ENCODE results near the gene BPI.
"Not testable (repeated sequence)": the region's sequence is repeated elsewhere in the genome, so short reads cannot be mapped to it uniquely, and the experiment has no call there.

The BPI gene

GRCh38 chr20:38303908-38304379 lies at the start of gene BPI:
Gene BPI (plus strand): TSS chr20:38304156. CDS start chr20:38304224, 68 bp downstream.
- no peak for ATAC-seq

DNA sequence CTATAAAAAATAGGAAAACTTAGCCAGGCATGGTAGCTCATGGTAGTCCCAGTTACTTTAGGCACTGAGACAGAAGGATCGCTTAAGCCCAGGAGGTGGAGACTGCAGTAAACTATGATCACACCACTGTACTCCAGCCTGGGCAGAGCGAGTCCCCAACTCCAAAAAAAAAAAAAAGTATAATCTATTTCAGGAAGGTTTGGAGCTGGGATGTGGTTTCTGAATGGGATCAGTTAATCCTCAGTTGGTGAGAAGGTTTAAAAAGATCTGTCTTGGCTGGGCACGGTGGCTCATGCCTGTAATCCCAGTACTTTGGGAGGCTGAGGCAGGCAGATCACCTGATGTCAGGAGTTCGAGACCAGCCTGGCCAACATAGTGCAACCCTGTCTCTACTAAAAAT lies 49.3 kb upstream of the BPI start:
- not testable (repeated sequence) for ATAC-seq

GRCh38 chr20:38255393-38255792 lies 48.6 kb upstream of the BPI start:
- ATAC-seq = no peak

DNA sequence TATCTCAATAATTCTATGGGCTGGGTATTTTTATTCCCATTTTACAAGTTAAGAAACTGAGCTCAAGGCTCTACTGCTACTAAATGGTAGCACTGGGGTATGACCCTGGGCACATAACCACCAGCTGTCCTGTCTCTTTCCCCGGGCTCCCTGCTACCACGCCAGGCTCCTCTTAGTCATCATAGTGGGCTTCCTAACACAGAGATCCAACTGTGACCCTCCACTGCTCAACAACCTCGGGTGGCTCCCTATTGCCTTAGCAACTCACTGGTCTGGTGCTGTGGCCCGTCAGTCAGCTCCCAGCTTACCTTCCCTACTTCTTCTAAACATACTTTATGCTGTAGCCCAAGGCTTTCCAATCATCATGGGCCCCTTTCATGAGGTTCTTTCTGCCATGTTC lies 47.9 kb upstream of the BPI start:
- no peak for ATAC-seq

DNA sequence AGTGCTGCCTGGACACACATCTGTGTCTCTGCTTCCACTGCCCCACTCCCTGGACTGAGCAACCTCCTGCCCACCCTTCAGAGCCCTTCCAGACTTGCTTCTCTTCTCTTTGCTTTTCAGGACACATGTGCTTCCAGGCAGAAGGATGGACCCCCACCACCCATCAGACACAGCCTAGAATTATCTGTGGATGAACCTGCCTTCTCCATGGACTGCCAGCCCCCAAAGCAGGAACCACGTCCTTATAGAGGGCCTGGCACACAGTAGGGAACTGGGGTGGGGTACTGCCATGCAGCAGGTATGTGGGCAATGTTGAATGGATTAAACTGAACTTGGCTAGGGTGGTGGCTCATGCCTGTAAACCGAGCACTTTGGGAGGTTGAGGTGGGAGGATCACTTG lies 47.0 kb upstream of the BPI start:
- no peak for ATAC-seq

- no peak for ATAC-seq
Measured at GRCh38 chr20:38258545-38259215, 45.3 kb upstream of the BPI start.

GRCh38 chr20:38260025-38260377 lies 44.0 kb upstream of the BPI start:
- no peak for ATAC-seq

GRCh38 chr20:38260378-38261053 lies 43.4 kb upstream of the BPI start, which contains the start of gene KIAA1755:
Gene KIAA1755 (minus strand): TSS chr20:38260735. CDS start chr20:38260500, 235 bp downstream.
- ATAC-seq = no peak

DNA sequence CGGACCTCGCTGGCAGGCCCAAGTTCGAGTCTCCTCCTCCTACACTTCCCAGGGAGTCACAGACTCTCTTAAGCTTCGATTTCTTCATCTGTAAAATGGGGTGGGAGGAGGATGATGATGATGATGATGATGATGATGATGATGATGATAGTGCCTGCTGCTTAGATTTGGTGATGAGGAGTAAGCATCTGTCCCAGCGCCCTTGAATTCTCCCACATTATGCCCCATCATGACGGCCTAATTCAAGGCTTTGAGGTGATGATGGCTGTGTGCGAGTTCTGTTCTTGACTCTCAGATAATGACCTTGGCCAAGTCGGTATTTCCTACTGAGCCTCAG lies 42.9 kb upstream of the BPI start:
- ATAC-seq = no peak

DNA sequence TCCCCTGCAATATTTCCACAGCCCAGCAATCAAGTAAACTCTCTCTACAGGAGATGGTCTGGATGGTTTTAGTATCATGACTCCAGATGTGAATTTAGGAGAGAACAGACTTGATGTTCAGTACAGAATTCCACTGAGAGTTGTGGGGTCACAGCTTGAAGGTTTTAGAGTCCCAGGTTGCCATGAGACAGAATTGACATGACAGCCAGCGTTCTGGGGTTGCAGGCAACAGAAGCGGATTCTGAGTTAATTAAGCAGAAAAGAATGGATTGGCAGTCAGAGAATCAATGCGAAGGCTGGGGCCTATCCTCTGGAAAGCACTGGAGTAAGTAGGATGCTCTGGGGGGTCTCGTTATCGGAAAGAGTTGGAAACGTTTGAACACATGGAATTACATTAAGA lies 41.0 kb upstream of the BPI start:
- no peak for ATAC-seq

DNA sequence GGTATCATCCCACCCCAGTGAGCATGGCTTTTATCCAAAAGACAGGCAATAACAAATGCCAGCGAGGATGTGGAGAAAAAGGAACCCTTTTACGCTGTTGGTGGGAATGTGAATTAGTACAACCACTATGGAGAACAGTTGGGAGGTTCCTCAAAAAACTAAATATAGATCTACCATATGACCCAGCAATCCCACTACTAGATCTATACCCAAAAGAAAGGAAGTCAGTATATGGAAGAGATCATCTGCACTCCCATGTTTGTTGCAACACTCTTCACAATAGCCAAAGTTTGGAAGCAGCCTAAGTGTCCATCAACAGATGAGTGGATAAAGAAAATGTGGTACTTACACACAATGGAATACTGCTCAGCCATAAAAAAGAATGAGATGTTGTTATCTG lies 37.5 kb upstream of the BPI start:
- no peak for ATAC-seq

DNA sequence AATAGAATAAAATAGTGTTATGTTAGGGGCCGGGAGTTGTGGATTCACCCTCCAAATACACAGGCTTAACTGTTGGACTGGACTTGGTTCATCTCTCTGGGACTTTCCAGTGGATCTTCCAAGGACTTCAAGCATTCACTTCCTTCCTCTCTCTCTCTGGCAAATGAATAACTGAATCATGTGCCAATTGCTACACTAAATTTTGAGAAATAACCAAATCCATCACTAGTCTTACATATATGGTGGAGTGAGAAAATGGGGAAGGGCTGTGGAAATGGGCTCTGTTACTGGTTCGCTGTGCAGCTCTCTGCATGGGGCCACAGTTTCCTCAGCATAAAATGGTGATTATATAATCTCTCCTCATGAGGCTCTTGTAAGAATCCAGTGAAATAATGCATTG lies 36.7 kb upstream of the BPI start:
- no peak for ATAC-seq

DNA sequence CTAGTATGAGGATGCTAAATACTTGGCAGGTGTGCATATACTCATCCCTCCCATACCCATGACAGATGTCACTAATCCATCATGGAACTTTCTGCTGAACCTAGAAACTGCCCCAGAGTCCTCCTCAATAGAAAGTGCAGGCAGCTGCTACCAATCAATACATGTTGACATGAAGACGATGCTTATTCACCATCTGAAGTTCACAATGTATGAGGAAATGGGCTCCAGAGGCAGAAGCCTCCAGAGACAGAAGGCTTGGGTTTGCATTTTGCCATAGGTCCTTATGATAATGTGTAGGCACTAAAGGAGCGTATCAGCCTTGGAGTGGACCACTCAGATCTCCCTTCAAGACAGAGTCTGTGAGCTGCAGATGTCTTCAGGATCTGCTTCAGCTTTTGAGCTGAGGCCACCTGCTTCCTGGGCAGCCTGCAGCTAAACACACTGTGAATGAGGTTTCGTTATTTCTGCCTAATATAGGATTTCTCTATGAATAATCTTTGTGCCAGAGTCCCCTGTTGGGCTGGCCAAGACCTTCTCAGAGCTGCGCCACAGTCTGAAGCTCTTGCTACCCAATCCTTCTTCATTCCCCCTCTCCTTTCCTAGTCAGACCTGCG lies 35.9 kb upstream of the BPI start:
- no peak for ATAC-seq

DNA sequence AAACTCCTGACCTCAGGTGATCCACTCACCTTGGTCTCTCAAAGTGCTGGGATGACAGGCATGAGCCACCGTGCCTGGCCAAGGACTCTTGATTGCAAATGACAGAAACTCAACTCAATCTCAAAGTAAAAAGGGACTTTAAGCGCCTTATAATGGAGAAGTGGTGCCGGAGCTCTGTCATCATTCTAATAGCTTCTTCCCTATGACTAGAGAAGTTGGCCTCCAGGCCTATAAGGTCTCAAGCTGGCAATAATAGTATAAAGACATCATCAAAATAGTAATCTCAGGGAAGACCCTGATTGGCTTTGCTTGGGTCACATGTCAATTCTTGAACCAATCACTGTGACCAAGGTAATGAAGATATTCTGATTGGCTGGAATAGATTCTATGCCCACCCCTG lies 34.9 kb upstream of the BPI start:
- ATAC-seq = no peak

DNA sequence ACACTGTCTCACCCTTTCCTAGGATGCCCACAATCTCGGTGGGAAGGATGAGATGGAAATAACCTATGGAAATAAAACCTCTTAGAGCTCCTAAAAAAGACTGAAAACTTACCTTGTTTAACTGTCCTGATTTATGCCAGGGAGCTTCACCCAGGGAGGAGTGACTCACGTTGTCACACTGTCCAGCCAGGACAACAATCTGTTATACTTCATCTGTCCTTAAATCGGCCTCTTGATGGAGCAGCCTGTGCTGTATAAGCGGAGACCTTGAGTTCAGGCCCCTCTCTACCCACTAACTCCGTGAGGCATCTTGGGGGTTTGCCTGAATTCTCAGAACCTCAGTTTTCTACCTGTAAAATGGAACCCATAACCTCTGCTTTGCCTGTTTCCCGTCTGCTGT lies 34.2 kb upstream of the BPI start:
- no peak for ATAC-seq

DNA sequence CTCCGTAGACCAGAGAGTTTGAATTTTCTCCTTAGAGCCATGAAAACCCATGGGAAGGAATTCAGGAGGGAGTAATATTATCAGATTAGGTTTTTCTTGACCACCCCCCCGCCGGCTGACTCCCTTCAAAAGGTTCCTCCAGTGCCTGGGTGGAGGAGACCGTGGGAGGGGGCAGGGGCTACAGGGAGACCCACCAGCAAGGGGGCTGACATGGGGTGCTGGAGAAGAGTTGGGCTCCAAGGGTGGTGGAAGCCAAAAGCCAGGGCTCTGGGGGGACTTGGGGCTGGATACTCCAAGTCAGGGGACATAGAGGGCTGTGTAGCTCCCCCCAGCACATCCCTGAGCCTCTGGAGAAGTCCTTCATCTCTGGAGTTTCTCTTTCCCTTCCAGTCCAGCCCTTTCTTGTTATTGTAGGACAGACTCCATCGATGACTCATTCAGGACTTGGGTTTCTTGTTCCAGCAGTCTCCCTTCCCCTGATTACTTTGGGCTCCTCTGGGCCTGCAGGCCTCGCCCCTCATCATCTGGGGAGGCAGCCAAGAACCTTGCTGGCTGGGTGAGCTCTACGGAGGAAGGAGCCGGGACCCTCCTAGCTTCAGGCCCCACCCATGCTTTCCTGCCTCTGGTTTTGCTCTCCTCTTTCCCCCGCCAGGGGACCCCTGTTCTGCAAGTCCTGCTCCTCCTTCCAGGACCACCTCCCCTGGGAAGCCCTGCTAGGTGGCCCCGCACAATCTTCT lies 32.9 kb upstream of the BPI start:
- ATAC-seq = no peak

DNA sequence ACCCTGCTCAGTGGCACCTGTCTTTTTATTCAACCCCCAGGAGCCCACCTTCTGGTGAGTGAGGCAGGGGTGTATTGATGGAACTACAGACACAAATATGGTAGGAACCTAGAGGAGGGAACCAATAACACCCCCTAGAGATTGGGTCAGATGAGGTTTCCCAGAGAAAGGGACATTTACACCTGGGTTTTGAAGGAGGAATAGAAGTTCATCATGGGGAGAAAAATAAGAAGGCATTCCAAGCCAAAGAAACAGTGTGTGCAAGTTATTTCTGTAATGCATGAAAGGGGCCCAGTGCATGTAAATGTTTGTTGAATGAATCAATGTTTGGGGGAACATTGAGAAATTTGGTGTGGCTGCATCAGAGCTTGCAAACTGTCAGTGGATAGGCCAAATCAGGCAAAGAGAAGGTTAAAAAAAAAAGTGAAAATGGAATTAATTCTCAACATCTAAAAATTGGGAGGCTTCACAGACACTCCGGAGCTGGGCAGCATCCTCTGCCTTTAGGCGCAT lies 32.3 kb upstream of the BPI start:
- no peak for ATAC-seq

GRCh38 chr20:38272398-38272797 lies 31.6 kb upstream of the BPI start:
- ATAC-seq = no peak

GRCh38 chr20:38272961-38273360 lies 31.0 kb upstream of the BPI start:
- no peak for ATAC-seq

GRCh38 chr20:38275815-38276550 lies 28.0 kb upstream of the BPI start:
- peak in 1 of 2 donors; percentile 33 for ATAC-seq

DNA sequence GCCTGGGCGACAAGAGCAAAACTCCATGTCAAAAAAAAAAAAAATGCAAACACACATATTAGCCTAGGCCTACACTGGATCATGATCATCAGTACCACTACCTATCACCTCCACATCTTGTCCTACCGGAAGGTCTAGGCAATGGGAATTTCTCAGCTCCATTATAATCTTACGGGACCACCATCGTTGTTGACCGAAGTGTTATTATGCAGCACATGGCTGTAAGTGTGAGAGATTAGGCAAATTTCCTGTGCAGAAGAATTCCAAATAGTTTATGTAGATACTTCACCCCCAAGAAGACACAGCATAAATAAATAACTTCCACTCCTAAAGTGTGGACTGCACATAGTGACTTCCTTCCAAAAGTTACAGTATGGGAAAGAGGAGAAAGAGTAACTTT lies 26.7 kb upstream of the BPI start:
- ATAC-seq = no peak

DNA sequence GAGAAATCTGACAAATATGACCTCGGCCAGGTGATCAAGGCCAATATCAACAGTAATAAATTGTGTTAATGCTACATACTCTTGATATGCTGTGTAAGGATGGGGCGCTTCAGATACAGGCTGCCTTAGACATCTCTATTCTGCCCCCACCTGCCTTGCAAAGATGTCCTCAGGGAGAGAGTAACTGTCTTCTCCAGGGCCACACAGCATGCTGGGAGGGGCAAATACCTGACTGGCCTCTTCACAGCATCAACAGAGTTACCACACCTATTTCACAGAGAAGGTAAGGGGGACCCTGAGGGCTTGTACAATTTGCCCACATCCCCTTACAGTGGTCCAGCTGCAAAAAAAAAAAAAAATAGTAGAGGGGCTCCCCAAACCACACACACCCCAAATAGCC lies 26.3 kb upstream of the BPI start:
- ATAC-seq = no peak

- no peak for ATAC-seq
Measured at GRCh38 chr20:38278131-38278530, 25.8 kb upstream of the BPI start.
